Activated CD8-positive, alpha-beta memory T cell treated with anti-CD3 and anti-CD28 coated beads for 1 hour (primary cell): ENCODE results near the gene NEURL1B.
"Not testable (repeated sequence)": the region's sequence is repeated elsewhere in the genome, so short reads cannot be mapped to it uniquely, and the experiment has no call there.

ENCODE experiments used
- DNase-seq, 2 donors: peaks; one replicate each; pipeline ENCODE4 v3.0.0-alpha.2; 2020; ENCODE audit warnings: low read depth in 1 of 2; ENCODE audit errors: extremely low read depth in 1 of 2

Gene NEURL1B

DNA sequence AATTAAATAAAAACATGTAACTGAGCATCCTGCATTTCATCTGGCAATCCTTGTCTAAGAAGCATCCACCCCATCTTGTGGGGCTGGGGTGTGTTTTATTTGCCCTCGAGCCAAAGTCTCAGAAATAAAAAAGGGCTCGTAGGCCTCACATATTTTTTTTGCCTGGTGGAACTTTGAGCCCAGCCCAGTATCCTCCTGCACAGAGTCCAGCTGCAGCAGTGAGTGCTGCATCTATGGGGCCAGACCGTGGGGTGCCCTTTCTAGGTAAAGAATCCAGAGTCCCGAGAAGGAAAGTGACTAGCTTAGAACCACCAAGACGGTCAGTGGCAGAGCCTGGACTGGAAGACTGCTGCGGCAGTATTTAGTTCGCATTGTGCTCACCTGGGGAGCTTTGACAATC lies 33.1 kb downstream of the NEURL1B start:
- no peak for DNase-seq

DNA sequence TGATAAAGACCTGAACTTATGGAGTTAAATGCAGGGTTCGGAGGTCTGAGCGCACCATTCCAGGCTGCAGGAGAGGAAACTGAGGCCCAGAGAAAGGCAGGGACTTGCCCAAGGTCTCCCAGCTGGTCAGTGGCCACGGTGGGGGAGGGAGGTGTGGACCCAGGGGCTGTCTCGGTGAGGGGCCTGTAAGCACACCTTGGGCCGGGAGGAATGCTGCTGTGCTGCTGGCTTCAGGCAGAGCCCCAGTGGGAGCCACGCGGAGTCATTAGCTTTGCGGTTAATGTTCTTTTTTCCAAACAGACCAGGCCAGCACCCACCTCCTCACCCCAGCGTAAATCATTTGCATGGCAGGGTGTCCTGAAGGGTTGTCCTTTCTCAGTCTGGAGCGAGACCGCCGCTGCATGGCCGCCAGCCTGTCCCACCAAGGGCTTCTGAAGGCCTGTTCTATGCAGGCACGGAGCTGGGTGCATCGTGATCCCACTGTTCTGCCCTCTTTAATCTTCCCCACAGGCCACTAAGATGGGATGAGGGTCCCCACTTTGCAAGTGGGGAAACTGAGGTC lies 35.9 kb downstream of the NEURL1B start:
- DNase-seq = no peak

GRCh38 chr5:172678362-172678874 lies 37.4 kb downstream of the NEURL1B start:
- DNase-seq = not testable (repeated sequence)

- no peak for DNase-seq
Observed at GRCh38 chr5:172678902-172679301, 37.8 kb downstream of the NEURL1B start.

DNA sequence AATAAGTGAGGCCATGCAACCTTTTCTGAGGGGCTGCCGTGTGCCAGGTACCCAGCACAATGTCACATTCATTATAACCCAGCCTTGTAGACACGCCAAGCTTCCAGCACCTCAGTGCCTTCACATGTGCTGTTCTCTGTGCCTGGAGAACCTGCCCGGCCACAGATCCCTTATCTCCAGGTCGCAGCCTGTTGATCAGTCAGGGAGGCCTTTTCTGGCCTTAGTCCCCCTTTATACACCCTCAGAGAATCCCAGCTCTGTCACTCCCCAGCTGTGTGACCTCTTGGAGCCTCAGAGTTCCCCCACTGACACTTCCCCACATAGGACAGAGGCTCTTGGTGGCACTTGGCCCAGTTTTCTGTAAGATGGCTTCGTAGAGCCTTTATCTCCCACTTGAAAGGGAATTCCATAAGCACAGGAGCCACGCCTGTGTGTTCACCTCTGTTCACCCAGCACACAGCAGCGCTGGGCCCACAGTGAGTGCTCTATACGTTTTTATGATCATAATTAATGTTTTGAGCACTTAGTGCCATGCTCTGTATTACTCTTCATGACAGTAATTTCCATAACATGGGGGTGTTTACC lies 38.7 kb downstream of the NEURL1B start:
- no peak for DNase-seq

DNA sequence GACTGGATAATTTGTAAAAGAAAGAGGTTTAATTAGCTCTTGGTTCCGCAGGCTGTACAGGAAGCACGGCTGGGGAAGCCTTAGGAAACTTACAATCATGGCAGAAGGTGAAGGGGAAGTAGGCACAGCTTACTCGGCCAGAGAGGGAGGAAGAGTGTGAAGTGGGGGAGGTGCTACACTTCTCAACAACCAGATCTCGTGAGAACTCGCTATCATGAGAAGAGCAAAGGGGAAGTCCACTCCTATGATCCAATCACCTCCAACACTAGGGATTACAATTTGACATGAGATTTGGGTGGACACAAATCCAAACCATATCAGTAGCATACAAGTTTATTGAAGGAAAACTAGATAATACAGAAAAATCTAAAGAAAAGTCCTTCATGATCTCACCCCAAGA lies 39.9 kb downstream of the NEURL1B start:
- no peak for DNase-seq

DNA sequence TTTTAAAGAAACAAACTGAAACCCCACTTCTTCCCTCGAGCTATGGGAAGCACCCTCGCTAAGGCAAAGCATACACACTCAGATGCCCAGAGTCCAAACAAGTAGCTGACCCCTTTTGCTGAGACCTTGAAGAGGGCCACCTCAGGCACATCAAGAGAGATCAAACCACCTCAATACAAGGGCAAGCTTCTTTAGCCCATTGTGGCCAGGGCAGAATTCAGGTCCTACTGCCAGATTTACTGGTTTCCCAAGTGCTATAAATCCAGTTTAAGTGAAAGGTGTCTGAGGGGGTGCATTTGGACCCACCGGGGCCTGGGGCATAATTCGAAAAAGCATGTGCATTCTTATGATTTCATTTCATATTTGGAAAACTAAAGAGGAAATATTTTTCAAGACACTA lies 40.4 kb downstream of the NEURL1B start:
- DNase-seq = no peak

DNA sequence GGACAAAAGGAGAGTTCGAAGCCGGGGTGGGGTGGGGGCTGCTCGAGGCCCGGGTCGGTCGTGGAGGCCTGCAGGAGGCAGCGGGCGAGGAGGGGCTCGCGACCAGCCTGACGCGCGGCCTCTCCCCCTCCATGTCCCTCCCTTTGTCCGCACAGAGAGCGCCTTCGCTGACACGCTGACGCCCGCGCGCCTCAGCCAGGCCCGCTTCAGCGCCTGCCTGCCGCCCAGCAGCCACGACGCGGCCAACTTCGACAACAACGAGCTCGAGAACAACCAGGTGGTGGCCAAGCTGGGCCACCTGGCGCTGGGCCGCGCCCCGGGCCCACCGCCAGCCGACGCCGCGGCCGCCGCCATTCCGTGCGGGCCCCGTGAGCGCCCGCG lies 42.2 kb downstream of the NEURL1B start:
- DNase-seq = no peak

GRCh38 chr5:172683645-172684471 lies 42.8 kb downstream of the NEURL1B start:
- peak in 1 of 2 donors; percentile 61 for DNase-seq

DNA sequence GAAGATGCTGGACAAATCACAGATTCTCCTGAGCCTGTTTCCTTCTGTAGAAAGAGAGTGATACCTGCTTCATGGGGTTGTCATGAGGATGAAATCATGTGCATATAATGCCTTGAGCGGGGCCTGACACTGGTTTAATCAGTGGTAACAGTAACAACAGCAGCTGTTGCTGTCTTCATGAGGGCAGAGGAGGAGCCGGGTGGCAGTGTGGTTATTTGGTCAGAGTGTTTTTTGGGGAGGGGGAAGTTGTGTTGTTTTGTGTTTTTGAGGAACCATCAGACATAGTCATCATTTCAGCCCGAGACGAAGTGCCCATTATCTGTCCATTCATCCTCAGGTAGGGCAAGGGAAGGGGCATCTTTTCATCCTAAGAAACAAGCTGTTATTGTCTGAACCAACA lies 44.0 kb downstream of the NEURL1B start:
- DNase-seq = no peak

GRCh38 chr5:172686111-172686510 lies 45.0 kb downstream of the NEURL1B start:
- DNase-seq = no peak

DNA sequence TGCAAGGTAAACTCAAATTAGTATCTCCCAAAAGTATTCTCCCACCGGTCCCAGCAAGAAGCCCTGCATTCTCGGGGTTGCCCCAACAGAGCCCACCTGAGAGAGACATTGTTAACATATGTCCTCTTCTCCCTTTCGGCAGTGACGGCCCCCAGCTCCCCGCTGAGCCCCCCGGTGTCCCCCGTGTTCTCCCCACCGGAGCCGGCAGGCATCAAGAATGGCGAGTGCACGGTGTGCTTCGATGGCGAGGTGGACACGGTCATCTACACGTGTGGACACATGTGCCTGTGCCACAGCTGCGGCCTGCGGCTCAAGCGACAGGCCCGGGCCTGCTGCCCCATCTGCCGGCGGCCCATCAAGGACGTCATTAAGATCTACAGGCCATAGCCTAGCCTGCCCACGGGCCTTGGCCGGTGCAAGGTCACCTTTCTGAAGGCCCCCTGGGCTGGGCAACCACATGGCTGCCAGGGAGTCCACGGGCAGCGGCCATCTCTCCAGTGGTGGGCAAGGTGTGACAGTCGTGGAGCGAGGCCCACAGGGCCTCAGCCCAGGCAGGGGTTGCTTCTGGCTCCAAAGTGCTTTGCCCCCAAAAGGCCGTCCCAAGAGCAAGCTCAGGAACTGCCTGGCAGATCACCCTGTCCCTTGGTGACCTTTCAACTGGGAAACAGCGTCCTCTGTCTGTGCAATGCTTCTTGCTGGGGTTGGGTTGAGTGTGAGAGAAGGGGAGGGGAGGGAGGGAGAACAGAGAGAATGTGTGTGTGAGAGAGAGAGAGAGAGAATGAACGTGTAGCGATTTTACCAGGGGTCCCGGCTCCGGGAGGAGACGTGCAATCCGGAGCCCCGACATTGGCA lies 45.7 kb downstream of the NEURL1B start:
- DNase-seq = no peak

DNA sequence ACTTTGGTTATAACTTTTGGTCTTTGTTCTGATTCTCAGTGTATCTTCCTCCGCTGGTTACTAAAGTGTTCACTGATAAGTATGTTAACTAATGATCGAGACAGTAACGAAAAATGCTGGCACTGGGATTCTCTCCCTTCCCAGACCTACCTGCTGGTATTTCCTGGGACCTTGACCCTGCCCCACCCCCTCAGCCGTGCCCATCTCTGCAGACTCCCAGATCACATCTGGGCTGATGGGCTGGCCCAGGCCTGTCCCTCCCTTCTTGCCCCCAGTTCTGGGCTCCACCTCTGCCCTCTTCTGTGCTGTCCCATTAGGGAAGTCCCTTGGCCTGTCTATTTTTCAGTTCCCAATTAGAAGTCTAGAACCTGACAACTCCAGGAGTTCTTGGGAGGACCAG lies 46.9 kb downstream of the NEURL1B start:
- DNase-seq = no peak

- DNase-seq = peak in 1 of 2 donors; percentile 22
Observed at GRCh38 chr5:172688349-172689217, 47.5 kb downstream of the NEURL1B start.

GRCh38 chr5:172689218-172689572 lies 48.1 kb downstream of the NEURL1B start:
- DNase-seq = no peak

DNA sequence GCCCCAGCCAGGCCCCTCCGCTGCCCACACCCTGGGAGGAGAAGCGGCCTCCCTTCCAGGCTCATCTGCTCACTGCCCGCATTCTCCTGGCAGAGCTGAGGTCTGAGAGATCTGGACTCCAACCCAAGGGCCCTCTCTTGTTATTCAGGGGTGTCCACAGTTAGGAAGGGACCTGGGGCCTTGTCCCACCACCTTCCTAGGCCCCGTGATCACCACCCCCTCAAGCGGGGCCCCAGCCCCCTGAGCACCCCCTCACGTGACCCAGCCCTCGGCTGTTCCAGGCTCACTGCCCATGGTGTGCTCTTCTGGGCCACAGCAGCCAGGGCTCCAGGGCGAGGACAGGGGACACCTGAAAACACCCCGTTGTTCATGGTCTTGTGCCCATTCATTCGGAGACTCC lies 48.7 kb downstream of the NEURL1B start:
- DNase-seq = no peak

- no peak for DNase-seq
Observed at GRCh38 chr5:172690258-172691075, 49.4 kb downstream of the NEURL1B start.

- DNase-seq = no peak
Observed at GRCh38 chr5:172691886-172692285, 50.8 kb downstream of the NEURL1B start.

DNA sequence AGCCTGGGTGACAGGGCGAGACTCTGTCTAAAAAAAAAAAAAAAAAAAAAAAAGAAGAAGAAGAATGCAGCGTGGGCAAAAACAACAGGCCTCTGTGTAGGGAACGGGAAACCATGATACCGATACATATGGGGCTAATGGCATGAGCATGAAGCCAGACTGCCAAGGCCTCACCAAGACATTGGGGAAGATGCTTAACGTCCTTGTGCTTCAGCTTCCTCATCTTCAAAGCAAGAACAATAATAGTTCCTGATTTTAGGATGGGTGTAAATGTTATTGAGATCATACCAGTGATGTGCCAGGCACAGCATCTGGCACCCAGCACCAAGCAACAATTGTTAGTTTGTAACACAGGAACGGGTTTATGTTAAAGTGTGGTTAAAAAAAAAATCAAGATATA lies 51.4 kb downstream of the NEURL1B start:
- no peak for DNase-seq
